Activated CD4-positive, alpha-beta T cell treated with anti-CD3 and anti-CD28 coated beads, Interleukin-2, amount 50 U/mL, for 24 hours (primary cell): ENCODE data around the gene OR1C1.
"Not testable (repeated sequence)": the region's sequence is repeated elsewhere in the genome, so short reads cannot be mapped to it uniquely, and the experiment has no call there.

Experiments
- DNase-seq, 2 donors: peaks; one replicate each; pipeline ENCODE4 v3.0.0-alpha.2; 2020; ENCODE audit warnings: low read depth in 1 of 2, low spot score in 1 of 2

The OR1C1 gene

GRCh38 chr1:247760456-247760855, at the start of gene OR1C1:
OR1C1 (minus strand) TSS chr1:247760556; CDS start chr1:247758406, 2,150 bp downstream.
- no peak for DNase-seq

DNA sequence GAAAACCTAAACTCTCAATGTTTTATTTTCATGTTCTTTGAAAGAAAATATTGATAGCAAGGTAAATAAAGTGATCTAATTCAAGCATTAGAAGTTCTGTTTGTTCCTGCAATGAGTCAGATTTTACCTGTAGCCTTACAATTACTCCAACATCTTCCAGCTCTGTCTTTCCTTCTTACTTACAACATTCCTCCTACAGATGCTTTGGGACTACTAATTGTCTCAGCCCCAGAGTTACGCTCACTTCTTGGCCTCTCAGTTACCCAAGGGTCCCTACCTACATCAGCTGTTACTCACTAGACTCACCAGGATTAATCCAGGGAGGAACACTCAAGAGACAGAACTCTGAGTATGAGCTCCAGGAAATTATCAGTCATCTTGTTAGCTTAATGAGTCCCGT, 37.2 kb upstream of the OR1C1 start:
- DNase-seq = no peak

GRCh38 chr1:247769603-247770002, 9.2 kb upstream of the OR1C1 start:
- no peak for DNase-seq

GRCh38 chr1:247754311-247754710, 6.0 kb downstream of the OR1C1 start:
- DNase-seq = not testable (repeated sequence)

DNA sequence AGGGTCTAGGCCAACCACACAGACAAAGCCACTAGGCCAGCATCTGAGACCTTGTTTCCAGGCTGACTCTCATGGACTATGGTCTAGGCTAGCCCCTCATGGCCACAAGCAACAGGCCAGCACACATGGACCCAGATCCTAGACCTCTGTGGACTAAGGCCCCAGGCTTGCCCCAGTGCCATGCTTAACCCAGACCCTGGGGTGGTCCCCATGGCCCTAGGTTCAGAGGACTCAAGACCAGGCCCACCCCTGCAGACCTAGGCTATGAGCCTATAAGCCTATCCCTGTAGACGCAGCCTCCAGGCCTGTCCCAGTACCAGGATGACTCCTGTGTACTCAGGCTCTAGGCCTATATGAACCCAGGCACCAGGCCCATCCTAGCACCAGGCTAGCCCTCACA, 10.5 kb downstream of the OR1C1 start:
- no peak for DNase-seq

DNA sequence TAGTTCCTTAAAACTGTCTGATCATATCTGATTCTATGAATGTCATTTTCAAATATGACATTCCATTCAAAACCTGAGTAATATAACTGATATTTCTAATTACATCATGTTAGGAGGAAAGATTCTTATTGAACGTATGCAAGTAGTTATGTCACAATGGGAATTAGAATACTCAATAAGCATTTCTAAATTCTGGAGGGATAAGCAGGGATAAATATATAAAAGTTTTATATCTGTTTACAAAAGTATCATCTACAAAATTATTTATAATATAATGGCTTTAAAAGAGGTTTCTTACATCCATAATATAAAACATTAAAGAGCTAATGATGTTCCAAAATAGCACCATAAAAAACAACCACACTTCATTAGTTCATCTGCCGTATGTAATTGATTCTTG, 12.3 kb downstream of the OR1C1 start, which contains the start of gene OR14A2:
TSS of gene OR14A2 (minus strand) at position 101 of the 400 bp plus-strand sequence.
- no peak for DNase-seq

DNA sequence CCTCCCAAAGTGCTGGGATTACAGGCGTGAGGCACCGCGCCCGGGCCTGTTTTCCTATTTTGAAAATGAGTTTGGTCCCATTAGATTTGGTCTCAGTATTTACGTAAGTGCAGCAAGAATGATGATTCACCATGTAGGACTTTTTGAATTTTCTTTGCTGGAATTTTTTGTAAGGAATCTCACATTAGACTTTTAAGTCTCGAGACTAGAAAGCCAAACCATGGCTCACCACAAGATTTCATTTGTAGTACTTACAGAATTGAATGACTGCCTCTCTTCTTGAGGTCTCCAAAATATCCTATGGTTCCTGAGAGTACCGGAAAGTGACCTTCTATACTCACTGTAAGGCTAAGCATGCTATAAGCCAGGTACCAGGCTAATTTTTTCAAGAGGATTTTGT, 12.7 kb downstream of the OR1C1 start:
- DNase-seq = no peak

- no peak for DNase-seq
These were observed 13.9 kb downstream of the OR1C1 start for GRCh38 chr1:247746391-247746935.

DNA sequence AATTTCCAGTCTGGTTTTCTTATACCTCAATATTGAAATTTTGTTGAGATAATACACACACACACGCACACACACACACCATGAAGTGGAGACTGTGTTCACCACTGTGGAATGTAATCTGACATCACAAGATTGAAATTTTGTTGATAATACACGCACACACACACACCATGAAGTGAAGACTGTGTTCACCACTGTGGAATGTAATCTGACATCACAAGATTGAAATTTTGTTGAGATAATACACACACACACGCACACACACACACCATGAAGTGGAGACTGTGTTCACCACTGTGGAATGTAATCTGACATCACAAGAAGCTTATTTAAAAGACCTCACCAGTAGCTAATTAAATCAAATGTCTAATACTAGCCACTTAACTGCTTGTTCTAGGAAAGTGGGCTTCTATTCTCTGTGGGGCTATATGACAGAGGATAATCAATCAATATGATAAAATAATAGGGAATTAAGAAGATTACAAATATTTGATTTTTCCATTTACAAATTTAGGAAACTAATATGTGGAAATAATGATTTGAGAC, 18.1 kb downstream of the OR1C1 start:
- not testable (repeated sequence) for DNase-seq

DNA sequence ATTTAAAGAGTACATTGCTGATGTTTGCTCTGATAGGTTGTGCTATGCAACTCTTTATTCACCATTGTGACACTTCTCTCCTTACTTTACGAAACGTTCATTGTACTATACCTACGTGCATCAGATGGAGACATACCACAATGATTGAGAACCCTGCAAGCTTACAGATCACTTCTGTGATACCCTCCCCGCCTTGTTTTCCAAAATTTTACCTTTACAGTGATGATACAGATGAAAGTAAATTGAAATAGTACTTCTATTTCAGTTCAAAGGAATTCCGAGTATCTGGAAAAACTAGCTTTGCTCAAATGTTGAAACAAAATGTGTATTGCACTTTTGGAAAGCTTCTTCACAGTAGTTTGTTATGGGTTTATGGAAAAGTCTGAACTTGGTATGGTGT, 18.6 kb downstream of the OR1C1 start:
- no peak for DNase-seq

DNA sequence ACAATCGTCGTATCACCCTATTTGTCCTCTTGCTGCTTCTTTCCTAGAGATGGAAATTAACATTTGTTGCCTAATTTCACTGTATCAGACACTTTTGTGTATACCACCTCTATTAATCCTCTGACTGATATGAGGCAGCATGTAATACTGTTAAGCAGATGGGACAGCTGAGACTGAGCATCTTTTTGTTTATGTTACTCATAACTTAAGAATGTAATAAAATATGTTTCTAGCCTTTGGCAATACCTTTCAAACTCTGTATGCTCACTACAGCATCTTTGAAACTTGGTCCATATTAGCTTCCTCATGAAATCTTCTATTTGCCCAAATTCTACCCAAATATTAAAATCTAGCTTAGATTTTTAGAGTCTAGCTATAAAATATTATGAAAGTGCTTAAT, 19.6 kb downstream of the OR1C1 start:
- DNase-seq = no peak

DNA sequence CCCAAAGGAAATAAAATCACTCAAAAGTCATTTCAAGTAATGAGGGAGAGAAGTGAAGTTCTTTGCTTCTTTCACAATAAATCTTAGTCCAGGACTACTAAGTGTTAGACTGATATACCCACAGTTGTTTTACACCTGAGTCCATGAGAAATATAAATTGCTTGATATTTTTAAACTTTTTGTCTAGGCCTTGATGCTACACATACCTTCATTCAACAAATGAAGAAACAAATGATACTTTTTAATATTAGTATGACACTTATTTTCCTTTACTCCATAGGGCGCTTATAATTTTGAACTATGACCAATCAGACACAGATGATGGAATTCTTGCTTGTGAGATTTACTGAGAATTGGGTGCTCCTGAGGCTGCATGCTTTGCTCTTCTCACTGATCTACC, 22.0 kb downstream of the OR1C1 start, which contains the start of gene OR14K1:
TSS of gene OR14K1 (plus strand) at position 301 of the 400 bp plus-strand sequence. CDS start at position 301, 0 bp downstream.
- no peak for DNase-seq

DNA sequence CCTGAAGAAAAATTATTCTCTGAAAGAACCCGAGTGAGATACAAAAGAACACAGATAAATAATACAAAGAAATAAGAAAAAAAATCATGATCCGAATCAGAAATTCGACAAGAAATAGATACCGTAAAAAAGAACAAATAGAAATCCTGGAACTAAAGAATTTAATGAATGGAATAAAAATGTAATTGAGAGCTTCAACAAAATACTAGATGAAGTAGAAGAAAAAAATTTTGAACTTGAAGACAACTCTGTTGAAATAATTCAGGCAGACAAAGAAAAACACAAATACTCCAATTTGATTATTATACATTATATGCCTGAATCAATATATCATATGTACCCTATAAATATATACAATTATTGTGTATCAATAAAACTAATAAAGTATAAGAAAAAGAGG, 39.1 kb downstream of the OR1C1 start:
- no peak for DNase-seq

GRCh38 chr1:247716546-247716945, 43.8 kb downstream of the OR1C1 start, which contains the start of gene OR6F1:
OR6F1 (minus strand) TSS chr1:247716646; CDS start chr1:247712755, 3,891 bp downstream.
- DNase-seq = no peak

GRCh38 chr1:247713753-247714152, 46.6 kb downstream of the OR1C1 start:
- DNase-seq = no peak

- DNase-seq = not testable (repeated sequence)
These were observed 49.7 kb downstream of the OR1C1 start for GRCh38 chr1:247710681-247711080.
